ENCODE data around the gene ZFAND3.

Gene ZFAND3

DNA sequence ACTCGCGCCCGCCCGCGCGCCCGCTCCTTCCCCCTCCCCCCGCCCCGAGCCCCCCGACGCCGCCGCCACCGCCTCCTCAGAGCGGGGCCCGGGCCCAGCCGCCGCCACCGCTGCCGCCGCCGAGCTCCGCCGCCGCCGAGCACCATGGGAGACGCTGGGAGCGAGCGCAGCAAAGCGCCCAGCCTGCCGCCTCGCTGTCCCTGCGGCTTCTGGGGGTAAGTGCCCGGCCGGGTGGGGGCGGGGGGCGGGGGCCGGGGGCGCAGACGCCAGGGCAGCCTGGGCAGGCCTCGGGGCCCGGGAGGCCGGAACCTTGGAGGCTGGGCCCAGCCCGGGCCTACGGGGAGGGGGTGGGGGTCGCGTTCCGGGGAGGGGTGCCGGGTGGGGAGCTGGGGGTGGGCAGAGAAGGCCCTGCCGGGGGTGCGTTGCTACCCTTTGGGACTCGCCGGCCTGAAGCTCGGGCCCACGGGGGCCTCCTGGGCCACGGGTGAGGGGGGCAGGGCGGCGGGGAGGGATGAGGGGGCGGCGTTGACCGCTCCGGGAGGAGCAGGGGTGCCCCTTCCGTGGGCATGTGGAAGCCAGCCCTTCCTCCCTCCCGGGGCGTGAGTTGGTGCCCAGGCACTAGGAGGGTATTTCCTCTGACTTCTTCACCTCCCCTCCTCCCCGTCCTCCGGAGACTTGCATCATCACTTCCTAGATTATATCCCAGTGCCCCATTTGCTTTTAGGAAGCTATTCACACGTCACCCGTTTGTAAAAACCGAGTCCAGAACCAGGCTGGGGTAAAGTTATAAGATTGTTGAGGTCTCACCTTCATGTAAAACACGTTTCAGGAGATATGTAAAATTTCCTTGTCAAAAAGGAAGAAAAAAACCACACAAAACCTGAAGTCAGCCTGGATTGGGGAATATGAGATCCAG is 533 bp downstream of the ZFAND3 start:
- no peaks in the 10 kb centered on the region for H3K9me3 ChIP-seq (ENCODE audit: control insufficient read depth, low read depth, low read length)
- H3K9ac ChIP-seq (ENCODE audit: low read length), result peak overlapping the region; percentile 82
- H3K4me3 ChIP-seq (ENCODE audit: low read length), result peak overlapping the region; percentile 96
- peak overlapping the region; percentile 55 for H3K27ac ChIP-seq (ENCODE audit: low read length)
- H3K36me3 ChIP-seq (ENCODE audit: control insufficient read depth, low read depth, low read length), result no peaks in the 10 kb centered on the region
- H3K4me1 ChIP-seq (ENCODE audit: control insufficient read depth, low read depth, low read length), result peaks cover 29% of the 10 kb centered on the region
- H3K27me3 ChIP-seq (ENCODE audit: control insufficient read depth, insufficient read depth, low read length), result no peaks in the 10 kb centered on the region

DNA sequence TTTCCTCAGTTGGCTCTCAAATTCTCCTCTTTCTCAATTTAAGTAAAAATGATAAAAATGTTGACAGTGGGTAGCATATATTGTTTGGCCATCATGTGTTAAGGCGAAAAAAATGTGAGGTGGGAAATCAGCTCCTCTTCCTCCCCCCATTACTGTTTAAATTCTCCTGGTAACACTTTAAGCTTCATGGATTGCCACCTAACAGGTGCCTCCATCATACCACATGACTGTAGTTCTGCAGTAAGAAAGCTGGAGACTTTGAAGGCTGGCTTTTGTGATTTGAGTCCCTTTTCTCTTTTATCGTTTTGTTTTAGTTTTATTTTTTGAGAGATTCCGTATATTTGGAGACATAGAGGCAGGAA is 1.2 kb downstream of the ZFAND3 start:
- H3K27ac ChIP-seq (ENCODE audit: low read length), result peak overlapping the region; percentile 55

DNA sequence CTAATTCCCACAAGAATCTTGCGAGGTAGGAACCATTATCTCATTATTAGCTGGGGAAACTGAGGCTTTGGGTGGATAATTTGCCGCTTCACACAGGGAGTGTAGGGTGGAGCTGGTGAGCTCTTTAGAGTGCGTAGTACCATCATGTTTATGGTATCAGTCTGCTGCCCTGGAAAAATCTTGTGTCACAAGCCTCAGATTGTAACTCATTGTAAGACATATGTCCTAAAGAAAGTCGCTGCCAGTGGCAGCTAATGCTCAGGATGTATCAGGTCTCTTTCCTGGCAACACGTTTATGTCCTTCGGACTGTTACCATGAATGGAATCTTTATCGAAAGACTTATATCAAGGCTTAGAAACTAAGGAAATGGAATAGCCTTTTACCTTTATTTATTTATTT is 1.9 kb downstream of the ZFAND3 start:
- no peak overlapping the region for H3K27ac ChIP-seq (ENCODE audit: low read length)
- H3K4me1 ChIP-seq (ENCODE audit: control insufficient read depth, low read depth, low read length), result peaks cover 29% of the 10 kb centered on the region
- no peaks in the 10 kb centered on the region for H3K27me3 ChIP-seq (ENCODE audit: control insufficient read depth, insufficient read depth, low read length)
- H3K9ac ChIP-seq (ENCODE audit: low read length), result no peak overlapping the region
- H3K9me3 ChIP-seq (ENCODE audit: control insufficient read depth, low read depth, low read length), result no peaks in the 10 kb centered on the region
- no peaks in the 10 kb centered on the region for H3K36me3 ChIP-seq (ENCODE audit: control insufficient read depth, low read depth, low read length)
- H3K4me3 ChIP-seq (ENCODE audit: low read length), result peak overlapping the region; percentile 96

More for the DNA sequence above, 1.2 kb downstream of the ZFAND3 start:
- no peaks in the 10 kb centered on the region for H3K9me3 ChIP-seq (ENCODE audit: control insufficient read depth, low read depth, low read length)
- H3K9ac ChIP-seq (ENCODE audit: low read length), result peak overlapping the region; percentile 82
- H3K4me3 ChIP-seq (ENCODE audit: low read length), result peak overlapping the region; percentile 96
- peaks cover 29% of the 10 kb centered on the region for H3K4me1 ChIP-seq (ENCODE audit: control insufficient read depth, low read depth, low read length)
- H3K27me3 ChIP-seq (ENCODE audit: control insufficient read depth, insufficient read depth, low read length), result no peaks in the 10 kb centered on the region
- H3K36me3 ChIP-seq (ENCODE audit: control insufficient read depth, low read depth, low read length), result no peaks in the 10 kb centered on the region

DNA sequence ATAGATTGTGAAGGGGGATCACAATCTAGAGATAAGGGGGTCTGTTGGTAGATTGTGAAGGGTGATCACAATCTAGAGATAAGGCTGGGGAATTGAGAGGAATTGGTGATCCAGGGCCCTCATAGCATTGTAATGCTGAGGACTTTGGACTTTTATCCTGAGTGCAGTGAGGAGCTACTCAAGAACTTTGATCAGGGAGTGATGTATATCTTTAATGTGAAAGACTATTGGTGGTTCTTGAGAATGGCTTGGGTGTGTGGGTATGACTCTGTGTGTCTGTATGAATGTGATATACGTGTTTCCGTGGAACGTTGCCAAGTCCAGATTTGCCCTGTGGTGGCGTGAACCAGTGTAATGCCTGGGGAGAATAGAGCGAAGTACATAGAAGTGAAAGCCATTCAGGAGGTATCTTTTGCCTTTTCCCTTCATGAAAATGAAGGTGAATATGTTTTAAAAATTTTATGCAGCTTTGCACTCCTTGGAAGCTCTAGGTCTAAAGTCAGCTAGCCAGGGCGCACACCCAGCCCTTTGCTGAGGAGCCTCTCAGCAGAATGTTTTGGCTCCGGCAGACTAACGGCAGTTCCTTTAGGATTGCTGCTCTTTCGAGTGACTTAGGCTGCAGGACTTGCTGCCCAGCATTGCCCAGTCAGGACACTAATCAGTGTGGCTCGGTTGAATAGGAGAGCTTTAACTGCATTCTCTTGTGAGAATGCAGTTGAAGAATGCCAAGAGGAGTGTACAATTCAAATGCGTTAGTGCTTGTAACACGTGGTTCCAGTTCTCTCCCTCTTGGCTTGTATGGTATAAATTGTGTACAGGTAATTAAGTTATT is 3.5 kb downstream of the ZFAND3 start:
- H3K9ac ChIP-seq (ENCODE audit: low read length), result no peak overlapping the region
- H3K27ac ChIP-seq (ENCODE audit: low read length), result no peak overlapping the region
- no peaks in the 10 kb centered on the region for H3K36me3 ChIP-seq (ENCODE audit: control insufficient read depth, low read depth, low read length)
- H3K4me3 ChIP-seq (ENCODE audit: low read length), result no peak overlapping the region
- H3K27me3 ChIP-seq (ENCODE audit: control insufficient read depth, insufficient read depth, low read length), result no peaks in the 10 kb centered on the region
- H3K4me1 ChIP-seq (ENCODE audit: control insufficient read depth, low read depth, low read length), result peaks cover 22% of the 10 kb centered on the region
- no peaks in the 10 kb centered on the region for H3K9me3 ChIP-seq (ENCODE audit: control insufficient read depth, low read depth, low read length)

DNA sequence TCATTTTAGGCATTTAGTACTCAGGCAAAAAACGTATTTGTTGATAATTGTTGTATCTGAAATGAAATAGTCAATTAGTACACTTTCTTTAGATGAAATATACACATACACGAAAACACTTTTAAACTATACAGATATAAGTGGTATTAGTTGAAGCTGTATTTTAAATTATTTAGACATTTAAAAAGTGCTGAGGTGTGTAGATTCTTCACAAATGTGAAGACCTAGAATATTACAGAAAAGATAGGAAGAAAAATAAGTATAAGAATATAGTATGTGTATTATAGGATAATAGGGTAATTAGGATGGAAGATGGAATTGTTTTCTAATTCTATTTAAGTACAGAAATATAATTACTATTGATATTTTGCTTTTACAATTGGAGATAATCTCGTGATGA is 4.6 kb downstream of the ZFAND3 start:
- Histone ChIP-seq H3K36me3 (ENCODE audit: control insufficient read depth, low read depth, low read length) (no peaks in the 10 kb centered on the region), H3K27ac (ENCODE audit: low read length) (no peak overlapping the region), H3K4me1 (ENCODE audit: control insufficient read depth, low read depth, low read length) (peaks cover 18% of the 10 kb centered on the region), H3K9me3 (ENCODE audit: control insufficient read depth, low read depth, low read length) (no peaks in the 10 kb centered on the region), H3K9ac (ENCODE audit: low read length) (no peak overlapping the region), H3K4me3 (ENCODE audit: low read length) (no peak overlapping the region), H3K27me3 (ENCODE audit: control insufficient read depth, insufficient read depth, low read length) (no peaks in the 10 kb centered on the region)

DNA sequence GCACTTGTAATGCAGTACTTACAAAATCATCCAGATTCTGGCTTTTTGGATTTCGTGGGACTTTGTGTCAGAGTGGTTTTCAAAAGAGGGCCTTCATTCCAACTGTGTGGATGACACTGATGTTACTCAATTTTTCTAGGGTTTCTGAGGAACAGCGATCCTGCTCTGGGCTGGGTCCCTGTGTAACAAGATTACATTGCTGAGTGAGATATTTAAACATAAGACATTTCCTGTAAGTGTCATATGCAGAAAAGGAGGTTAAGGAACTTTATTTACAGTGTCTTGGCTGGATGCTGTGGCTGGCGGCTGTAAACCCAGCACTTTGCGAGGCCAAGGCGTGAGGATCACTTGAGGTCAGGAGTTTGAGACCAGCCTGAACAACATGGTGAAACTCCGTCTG is 6.7 kb downstream of the ZFAND3 start:
- Histone ChIP-seq H3K4me1 (ENCODE audit: control insufficient read depth, low read depth, low read length) (peaks cover 11% of the 10 kb centered on the region), H3K27ac (ENCODE audit: low read length) (no peak overlapping the region), H3K4me3 (ENCODE audit: low read length) (no peak overlapping the region), H3K9ac (ENCODE audit: low read length) (no peak overlapping the region), H3K36me3 (ENCODE audit: control insufficient read depth, low read depth, low read length) (no peaks in the 10 kb centered on the region), H3K27me3 (ENCODE audit: control insufficient read depth, insufficient read depth, low read length) (no peaks in the 10 kb centered on the region), H3K9me3 (ENCODE audit: control insufficient read depth, low read depth, low read length) (no peaks in the 10 kb centered on the region)

DNA sequence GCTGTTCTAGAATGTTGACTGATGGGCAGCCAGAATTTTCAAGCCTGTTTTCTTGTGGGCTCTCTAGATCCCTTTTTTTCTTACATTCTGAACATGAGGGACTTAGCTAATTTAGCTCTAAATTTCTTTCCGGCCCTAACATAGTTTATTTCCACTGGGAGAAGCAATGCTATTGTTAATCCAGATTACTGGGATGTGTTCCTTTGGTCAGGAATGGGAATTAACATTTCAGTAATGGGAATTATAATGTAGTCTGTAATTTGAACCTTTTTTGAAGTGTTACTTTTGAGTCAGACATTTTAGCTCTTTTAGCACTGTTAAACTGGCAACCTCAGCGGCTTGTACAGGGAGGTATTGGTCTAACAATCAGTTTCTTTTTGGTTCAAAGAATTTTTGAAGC is 7.5 kb downstream of the ZFAND3 start:
- peaks cover 8% of the 10 kb centered on the region for H3K4me1 ChIP-seq (ENCODE audit: control insufficient read depth, low read depth, low read length)
- no peak overlapping the region for H3K4me3 ChIP-seq (ENCODE audit: low read length)
- H3K9ac ChIP-seq (ENCODE audit: low read length), result no peak overlapping the region
- H3K27ac ChIP-seq (ENCODE audit: low read length), result no peak overlapping the region
- H3K36me3 ChIP-seq (ENCODE audit: control insufficient read depth, low read depth, low read length), result no peaks in the 10 kb centered on the region
- H3K9me3 ChIP-seq (ENCODE audit: control insufficient read depth, low read depth, low read length), result no peaks in the 10 kb centered on the region
- H3K27me3 ChIP-seq (ENCODE audit: control insufficient read depth, insufficient read depth, low read length), result no peaks in the 10 kb centered on the region

DNA sequence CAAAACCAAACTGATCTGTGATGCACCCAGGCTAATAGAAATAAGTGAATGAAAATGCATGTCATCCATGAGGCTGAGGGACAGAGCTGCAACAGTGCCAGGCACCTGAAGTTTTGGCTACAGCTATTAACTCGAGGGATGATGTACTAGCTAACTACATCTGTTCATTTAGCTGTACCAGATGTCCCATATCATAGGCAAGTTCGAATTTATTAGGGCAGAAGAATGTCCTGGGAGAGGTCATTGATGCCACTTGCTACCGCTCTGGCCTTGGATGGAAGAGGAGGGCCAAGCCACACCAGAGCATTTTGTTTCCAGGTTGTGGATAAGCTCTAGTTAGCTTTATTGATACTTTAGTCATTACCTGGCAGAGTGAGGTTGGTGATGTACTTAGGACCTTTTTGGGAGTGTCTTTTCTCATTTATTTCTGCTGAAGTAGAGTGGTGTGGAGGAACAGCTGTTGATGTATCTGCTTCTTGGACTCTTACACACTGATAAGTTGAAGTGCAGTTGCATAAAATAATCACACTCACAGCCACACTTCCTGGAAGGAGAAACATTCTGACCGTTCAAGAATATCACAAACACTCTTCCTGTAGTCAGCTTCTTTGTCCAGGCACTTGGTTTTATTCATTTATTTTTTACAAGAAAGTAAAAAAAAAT is 8.2 kb downstream of the ZFAND3 start:
- H3K9ac ChIP-seq (ENCODE audit: low read length), result no peak overlapping the region
- no peaks in the 10 kb centered on the region for H3K9me3 ChIP-seq (ENCODE audit: control insufficient read depth, low read depth, low read length)
- no peak overlapping the region for H3K27ac ChIP-seq (ENCODE audit: low read length)
- H3K27me3 ChIP-seq (ENCODE audit: control insufficient read depth, insufficient read depth, low read length), result no peaks in the 10 kb centered on the region
- peaks cover 7% of the 10 kb centered on the region for H3K4me1 ChIP-seq (ENCODE audit: control insufficient read depth, low read depth, low read length)
- H3K4me3 ChIP-seq (ENCODE audit: low read length), result no peak overlapping the region
- H3K36me3 ChIP-seq (ENCODE audit: control insufficient read depth, low read depth, low read length), result no peaks in the 10 kb centered on the region

DNA sequence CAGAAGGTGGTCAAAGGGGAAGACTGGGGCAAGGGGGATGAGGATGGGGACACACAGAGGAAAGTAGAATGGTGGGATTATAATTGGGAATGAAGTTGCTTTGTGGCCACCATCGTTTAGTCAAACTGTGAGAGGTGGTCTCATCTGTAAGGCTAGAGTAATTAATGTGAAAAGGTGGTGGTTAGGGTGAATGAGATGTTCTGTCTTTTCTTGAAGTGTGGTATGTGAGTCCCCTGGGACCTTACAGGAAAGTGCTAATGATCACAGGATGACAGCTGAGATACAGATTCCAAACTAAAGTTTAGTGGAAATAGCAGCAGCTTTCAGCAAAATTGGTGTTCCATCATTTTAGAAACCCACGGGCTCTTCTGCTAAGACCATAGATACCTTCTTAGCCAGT is 10.7 kb downstream of the ZFAND3 start:
- no peaks in the 10 kb centered on the region for H3K4me1 ChIP-seq (ENCODE audit: control insufficient read depth, low read depth, low read length)

DNA sequence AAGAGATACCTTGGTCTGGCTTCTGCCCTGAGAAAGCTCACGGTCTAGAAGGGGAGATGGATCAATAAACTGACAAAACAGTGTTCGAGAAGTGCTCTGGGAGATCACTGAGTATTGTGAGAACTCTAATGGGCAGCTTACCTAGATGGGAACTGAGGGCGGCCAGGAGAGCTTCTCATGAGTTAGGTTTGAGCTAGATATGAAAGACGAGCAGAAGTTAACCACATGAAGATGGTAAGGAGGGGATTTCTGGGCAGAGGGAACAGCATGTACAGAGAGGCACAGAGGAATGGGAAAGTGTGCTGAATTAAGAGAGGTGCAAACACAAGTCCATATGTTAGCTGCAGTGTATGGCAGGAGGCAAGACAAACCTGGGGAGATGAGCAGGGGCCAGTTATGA is 11.9 kb downstream of the ZFAND3 start:
- H3K27ac ChIP-seq (ENCODE audit: low read length), result no peak overlapping the region
- H3K4me1 ChIP-seq (ENCODE audit: control insufficient read depth, low read depth, low read length), result no peaks in the 10 kb centered on the region
- H3K27me3 ChIP-seq (ENCODE audit: control insufficient read depth, insufficient read depth, low read length), result no peaks in the 10 kb centered on the region
- no peaks in the 10 kb centered on the region for H3K36me3 ChIP-seq (ENCODE audit: control insufficient read depth, low read depth, low read length)
- H3K9me3 ChIP-seq (ENCODE audit: control insufficient read depth, low read depth, low read length), result no peaks in the 10 kb centered on the region
- H3K9ac ChIP-seq (ENCODE audit: low read length), result no peak overlapping the region
- H3K4me3 ChIP-seq (ENCODE audit: low read length), result no peak overlapping the region

More for the DNA sequence above, 10.7 kb downstream of the ZFAND3 start:
- Histone ChIP-seq H3K9ac (ENCODE audit: low read length) (no peak overlapping the region), H3K27me3 (ENCODE audit: control insufficient read depth, insufficient read depth, low read length) (no peaks in the 10 kb centered on the region), H3K4me3 (ENCODE audit: low read length) (no peak overlapping the region), H3K27ac (ENCODE audit: low read length) (no peak overlapping the region), H3K36me3 (ENCODE audit: control insufficient read depth, low read depth, low read length) (no peaks in the 10 kb centered on the region), H3K9me3 (ENCODE audit: control insufficient read depth, low read depth, low read length) (no peaks in the 10 kb centered on the region)

DNA sequence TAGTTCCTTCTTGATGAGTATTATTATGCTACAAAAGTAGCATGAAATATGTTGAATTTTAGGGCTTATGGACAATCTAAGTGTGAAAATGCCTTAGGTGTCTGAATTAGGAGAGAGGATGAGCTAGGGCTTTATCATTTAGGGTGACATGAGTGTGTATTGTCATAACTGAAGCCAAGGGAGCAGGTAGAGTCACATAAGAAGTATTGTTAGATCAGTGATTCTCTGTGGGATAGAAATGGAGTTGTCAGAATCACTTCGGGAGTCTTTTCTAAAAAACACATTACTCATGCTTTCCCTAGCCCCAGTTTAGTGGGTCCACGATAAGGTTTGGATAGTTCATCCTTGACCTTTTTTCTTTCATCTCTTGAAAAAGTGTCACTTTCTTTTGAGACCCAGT is 16.4 kb downstream of the ZFAND3 start:
- Histone ChIP-seq H3K9ac (ENCODE audit: low read length) (no peak overlapping the region), H3K4me1 (ENCODE audit: control insufficient read depth, low read depth, low read length) (no peaks in the 10 kb centered on the region), H3K36me3 (ENCODE audit: control insufficient read depth, low read depth, low read length) (no peaks in the 10 kb centered on the region), H3K9me3 (ENCODE audit: control insufficient read depth, low read depth, low read length) (no peaks in the 10 kb centered on the region), H3K27ac (ENCODE audit: low read length) (no peak overlapping the region), H3K4me3 (ENCODE audit: low read length) (no peak overlapping the region), H3K27me3 (ENCODE audit: control insufficient read depth, insufficient read depth, low read length) (no peaks in the 10 kb centered on the region)

All from iPS-18a (cell line).